Esophagus squamous epithelium (tissue), 5 donors: ENCODE data around the gene TAX1BP3. TPM values are rescaled to one million over a fixed set of nuclear protein-coding genes. Genes with fewer than 3 reads are reported as not detected.

Experiments
- DNase-seq: peaks from one replicate; lab custom pipeline; 2025; lab: John Stamatoyannopoulos, UW
- H3K27ac ChIP-seq, 4 donors: fragments of 200-600 bp; sonication (generic); one replicate each; pipeline ENCODE4 v1.5.1; 2016 to 2019; ENCODE audit warnings: mild to moderate bottlenecking in 1 of 4
- H3K27me3 ChIP-seq, 4 donors: fragments of 200-600 bp; sonication (generic); 1 replicate in 3 of 4; 2 replicates in 1 of 4; pipeline versions ENCODE4 v1.5.1 to v1.6.0; 2017 to 2021; ENCODE audit warnings: antibody characterized with exemption in 1 of 4
- H3K36me3 ChIP-seq, 3 donors: fragments of 200-600 bp; sonication (generic); one replicate each; pipeline ENCODE4 v1.5.1; 2016 to 2019
- H3K4me1 ChIP-seq, 3 donors: fragments of 200-600 bp; sonication (generic); one replicate each; pipeline ENCODE4 v1.5.1; 2017 to 2019
- H3K4me3 ChIP-seq, 4 donors: fragments of 200-600 bp; sonication (generic); 1 replicate in 3 of 4; 2 replicates in 1 of 4; pipeline ENCODE4 v1.5.1; 2016 to 2019; ENCODE audit warnings: mild to moderate bottlenecking in 2 of 4, moderate library complexity in 1 of 4
- H3K9me3 ChIP-seq, 3 donors: fragments of 200-600 bp; sonication (generic); one replicate each; pipeline ENCODE4 v1.5.1; 2016 to 2019
- CTCF ChIP-seq, 6 experiments: fragments of 450-650 bp in 4 of 6; fragments of 200-600 bp in 2 of 6; sonication (generic) in 2 of 6; IDR thresholded peaks; one replicate each; pipeline ENCODE4 v1.5.1; 2016 to 2019; ENCODE audit warnings: antibody characterized with exemption in 6 of 6, mild to moderate bottlenecking in 4 of 6, moderate library complexity in 4 of 6
- POLR2A ChIP-seq, 4 donors: fragments of 450-650 bp; IDR thresholded peaks; one replicate each; pipeline ENCODE4 v1.6.1; 2017; ENCODE audit warnings: antibody characterized with exemption in 4 of 4, mild to moderate bottlenecking in 4 of 4, moderate library complexity in 3 of 4
- WGBS, 2 donors: methylation state at CpG; one replicate each; pipeline ENCODE4 v1.1.5; 2018; 5-methylcytosine and 5-hydroxymethylcytosine counted together
- intact Hi-C: fragments of 100-400 bp; cut with DNase I; formaldehyde crosslinking; loops from one replicate; pipeline ENCODE4 v1.15.0; 2022
- total RNA-seq, 4 donors: library from RNA; depleted of rRNA; stranded (reverse); fragments of >200 nt; gene quantifications; one replicate each; pipeline ENCODE4 v1.1.0, GENCODE V29; 2016
- donor health status: DM: yes; HTN: yes; CAD: no.

The TAX1BP3 gene
- total RNA-seq, 4 donors from 2014 or later = 185 to 371 (median 293) TPM

GRCh38 chr17:3697103-3697476, 28.7 kb upstream of the TAX1BP3 start:
- TF ChIP-seq POLR2A (IDR thresholded peaks at IDR 0.05) (no peak), CTCF (IDR thresholded peaks at IDR 0.05) (no peak)
- H3K27ac ChIP-seq = no peak overlapping the region
- intact Hi-C loops = no loop called here
- H3K4me1 ChIP-seq = peaks cover 7 to 25% (median 8%) of the 10 kb centered on the region in 3 donors
- H3K9me3 ChIP-seq = peaks cover 0 to 10% (median 8%) of the 10 kb centered on the region in 3 donors
- WGBS, 2 donors = 75 to 78% methylated on average over 7 to 8 of the region's 12 CpGs
- H3K4me3 ChIP-seq = no peak overlapping the region
- no peak for DNase-seq
- no peaks in the 10 kb centered on the region for H3K36me3 ChIP-seq
- peaks cover 5 to 64% (median 8%) of the 10 kb centered on the region in 4 donors for H3K27me3 ChIP-seq

GRCh38 chr17:3695723-3696411, 27.5 kb upstream of the TAX1BP3 start, which contains the start of gene P2RX5:
TSS of gene P2RX5 (minus strand) at chr17:3696155. CDS start at chr17:3696005, 150 bp downstream.
- WGBS, 2 donors = 0 to 2% methylated on average over 14 to 22 of the region's 65 CpGs
- H3K4me1 ChIP-seq = peaks cover 7 to 25% (median 8%) of the 10 kb centered on the region in 3 donors
- no peak for TF ChIP-seq CTCF (IDR thresholded peaks at IDR 0.05)
- TF ChIP-seq POLR2A (IDR thresholded peaks at IDR 0.05) = peak in 1 of 4 donors; percentile 30
- peak within 1 kb of the TSS in 1 of 4 donors; percentile 9 for H3K27ac ChIP-seq
- peak within 1 kb of the TSS; percentile 34 to 68 (median 43) for H3K4me3 ChIP-seq
- H3K27me3 ChIP-seq = peaks cover 5 to 76% (median 8%) of the 10 kb centered on the region in 4 donors
- peaks cover 0 to 10% (median 8%) of the 10 kb centered on the region in 3 donors for H3K9me3 ChIP-seq
- DNase-seq = no peak
- no peaks in the 10 kb centered on the region for H3K36me3 ChIP-seq
- intact Hi-C loops = no loop called here

- WGBS, 2 donors = 33% methylated on average over 1 of the region's 17 CpGs; no CpG with 5 or more reads in 1 of the 2 donors
- H3K4me3 ChIP-seq = peak overlapping the region; percentile 34 to 68 (median 43)
- no peak for DNase-seq
- TF ChIP-seq POLR2A (IDR thresholded peaks at IDR 0.05) = no peak
- no peak for TF ChIP-seq CTCF (IDR thresholded peaks at IDR 0.05)
- no peaks in the 10 kb centered on the region for H3K36me3 ChIP-seq
- peak overlapping the region in 1 of 4 donors; percentile 9 for H3K27ac ChIP-seq
- peaks cover 0 to 10% (median 8%) of the 10 kb centered on the region in 3 donors for H3K9me3 ChIP-seq
- peaks cover 7 to 25% (median 8%) of the 10 kb centered on the region in 3 donors for H3K4me1 ChIP-seq
- H3K27me3 ChIP-seq = peaks cover 5 to 82% (median 8%) of the 10 kb centered on the region in 4 donors
- intact Hi-C loops = no loop called here
These were observed 26.8 kb upstream of the TAX1BP3 start for GRCh38 chr17:3695129-3695722.

GRCh38 chr17:3693829-3694231, 25.5 kb upstream of the TAX1BP3 start:
- Histone ChIP-seq H3K9me3 (peaks cover 0 to 10% (median 8%) of the 10 kb centered on the region in 3 donors), H3K4me1 (peaks cover 7 to 25% (median 8%) of the 10 kb centered on the region in 3 donors), H3K36me3 (no peaks in the 10 kb centered on the region), H3K27ac (no peak overlapping the region), H3K27me3 (peaks cover 5 to 87% (median 8%) of the 10 kb centered on the region in 4 donors), H3K4me3 (no peak overlapping the region)
- intact Hi-C loops = no loop called here
- no peak for DNase-seq
- no peak for TF ChIP-seq CTCF (IDR thresholded peaks at IDR 0.05)
- TF ChIP-seq POLR2A (IDR thresholded peaks at IDR 0.05) = no peak
- WGBS, 2 donors = 57 to 81% methylated on average over 7 to 9 of the region's 9 CpGs

GRCh38 chr17:3693141-3693540, 24.8 kb upstream of the TAX1BP3 start:
- Histone ChIP-seq H3K27ac (no peak overlapping the region), H3K27me3 (peaks cover 5 to 82% (median 8%) of the 10 kb centered on the region in 4 donors), H3K4me1 (peaks cover 7 to 25% (median 8%) of the 10 kb centered on the region in 3 donors), H3K36me3 (no peaks in the 10 kb centered on the region), H3K4me3 (no peak overlapping the region), H3K9me3 (peaks cover 0 to 5% (median 4%) of the 10 kb centered on the region in 3 donors)
- WGBS, 2 donors = 50 to 64% methylated on average over 3 to 4 of the region's 4 CpGs
- intact Hi-C loops = no loop called here
- DNase-seq = no peak
- no peak for TF ChIP-seq POLR2A (IDR thresholded peaks at IDR 0.05)
- no peak for TF ChIP-seq CTCF (IDR thresholded peaks at IDR 0.05)
